Measurements from ENCODE around the gene IFI27L2.

DNA sequence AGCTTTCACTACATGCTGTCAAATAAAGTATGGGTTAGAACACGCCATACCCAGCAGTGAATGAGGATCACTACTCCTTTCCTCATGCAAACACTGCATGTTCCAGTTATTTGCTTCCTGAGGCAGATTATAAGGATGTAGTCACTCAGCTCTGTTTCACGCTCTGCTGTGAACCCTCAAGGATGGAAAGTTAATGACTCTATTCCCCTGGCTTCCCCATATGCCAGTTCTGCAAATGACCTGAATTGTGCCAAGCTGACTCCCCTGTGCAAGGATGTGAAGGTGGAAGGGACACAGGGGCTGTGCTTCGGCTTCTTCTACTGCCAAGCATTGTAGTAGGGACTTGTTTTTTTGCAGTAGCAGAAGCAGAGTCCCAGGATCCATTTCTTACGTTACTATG is 41.5 kb downstream of the IFI27L2 start:
- TF ChIP-seq, protein P1, sequence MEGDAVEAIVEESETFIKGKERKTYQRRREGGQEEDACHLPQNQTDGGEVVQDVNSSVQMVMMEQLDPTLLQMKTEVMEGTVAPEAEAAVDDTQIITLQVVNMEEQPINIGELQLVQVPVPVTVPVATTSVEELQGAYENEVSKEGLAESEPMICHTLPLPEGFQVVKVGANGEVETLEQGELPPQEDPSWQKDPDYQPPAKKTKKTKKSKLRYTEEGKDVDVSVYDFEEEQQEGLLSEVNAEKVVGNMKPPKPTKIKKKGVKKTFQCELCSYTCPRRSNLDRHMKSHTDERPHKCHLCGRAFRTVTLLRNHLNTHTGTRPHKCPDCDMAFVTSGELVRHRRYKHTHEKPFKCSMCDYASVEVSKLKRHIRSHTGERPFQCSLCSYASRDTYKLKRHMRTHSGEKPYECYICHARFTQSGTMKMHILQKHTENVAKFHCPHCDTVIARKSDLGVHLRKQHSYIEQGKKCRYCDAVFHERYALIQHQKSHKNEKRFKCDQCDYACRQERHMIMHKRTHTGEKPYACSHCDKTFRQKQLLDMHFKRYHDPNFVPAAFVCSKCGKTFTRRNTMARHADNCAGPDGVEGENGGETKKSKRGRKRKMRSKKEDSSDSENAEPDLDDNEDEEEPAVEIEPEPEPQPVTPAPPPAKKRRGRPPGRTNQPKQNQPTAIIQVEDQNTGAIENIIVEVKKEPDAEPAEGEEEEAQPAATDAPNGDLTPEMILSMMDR (IDR thresholded peaks at IDR 0.05; ENCODE audit: low read depth, low read length, missing input control) = no peak
- no peak for TF ChIP-seq JUND (IDR thresholded peaks at IDR 0.05)
- TF ChIP-seq RXRA (IDR thresholded peaks at IDR 0.05) = no peak
- TF ChIP-seq TAF1 (conservative IDR thresholded peaks at IDR 0.05) = no peak
- no peak for TF ChIP-seq FOXA1 (IDR thresholded peaks at IDR 0.05)
- TF ChIP-seq RAD21 (IDR thresholded peaks at IDR 0.05) = no peak
- TF ChIP-seq, protein P2, sequence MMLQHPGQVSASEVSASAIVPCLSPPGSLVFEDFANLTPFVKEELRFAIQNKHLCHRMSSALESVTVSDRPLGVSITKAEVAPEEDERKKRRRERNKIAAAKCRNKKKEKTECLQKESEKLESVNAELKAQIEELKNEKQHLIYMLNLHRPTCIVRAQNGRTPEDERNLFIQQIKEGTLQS (IDR thresholded peaks at IDR 0.05) = no peak
- TF ChIP-seq, protein P3, sequence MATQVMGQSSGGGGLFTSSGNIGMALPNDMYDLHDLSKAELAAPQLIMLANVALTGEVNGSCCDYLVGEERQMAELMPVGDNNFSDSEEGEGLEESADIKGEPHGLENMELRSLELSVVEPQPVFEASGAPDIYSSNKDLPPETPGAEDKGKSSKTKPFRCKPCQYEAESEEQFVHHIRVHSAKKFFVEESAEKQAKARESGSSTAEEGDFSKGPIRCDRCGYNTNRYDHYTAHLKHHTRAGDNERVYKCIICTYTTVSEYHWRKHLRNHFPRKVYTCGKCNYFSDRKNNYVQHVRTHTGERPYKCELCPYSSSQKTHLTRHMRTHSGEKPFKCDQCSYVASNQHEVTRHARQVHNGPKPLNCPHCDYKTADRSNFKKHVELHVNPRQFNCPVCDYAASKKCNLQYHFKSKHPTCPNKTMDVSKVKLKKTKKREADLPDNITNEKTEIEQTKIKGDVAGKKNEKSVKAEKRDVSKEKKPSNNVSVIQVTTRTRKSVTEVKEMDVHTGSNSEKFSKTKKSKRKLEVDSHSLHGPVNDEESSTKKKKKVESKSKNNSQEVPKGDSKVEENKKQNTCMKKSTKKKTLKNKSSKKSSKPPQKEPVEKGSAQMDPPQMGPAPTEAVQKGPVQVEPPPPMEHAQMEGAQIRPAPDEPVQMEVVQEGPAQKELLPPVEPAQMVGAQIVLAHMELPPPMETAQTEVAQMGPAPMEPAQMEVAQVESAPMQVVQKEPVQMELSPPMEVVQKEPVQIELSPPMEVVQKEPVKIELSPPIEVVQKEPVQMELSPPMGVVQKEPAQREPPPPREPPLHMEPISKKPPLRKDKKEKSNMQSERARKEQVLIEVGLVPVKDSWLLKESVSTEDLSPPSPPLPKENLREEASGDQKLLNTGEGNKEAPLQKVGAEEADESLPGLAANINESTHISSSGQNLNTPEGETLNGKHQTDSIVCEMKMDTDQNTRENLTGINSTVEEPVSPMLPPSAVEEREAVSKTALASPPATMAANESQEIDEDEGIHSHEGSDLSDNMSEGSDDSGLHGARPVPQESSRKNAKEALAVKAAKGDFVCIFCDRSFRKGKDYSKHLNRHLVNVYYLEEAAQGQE (IDR thresholded peaks at IDR 0.05) = no peak
- TF ChIP-seq, protein P4, sequence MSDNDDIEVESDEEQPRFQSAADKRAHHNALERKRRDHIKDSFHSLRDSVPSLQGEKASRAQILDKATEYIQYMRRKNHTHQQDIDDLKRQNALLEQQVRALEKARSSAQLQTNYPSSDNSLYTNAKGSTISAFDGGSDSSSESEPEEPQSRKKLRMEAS (IDR thresholded peaks at IDR 0.05) = no peak
- TF ChIP-seq GABPA (IDR thresholded peaks at IDR 0.05 in 1 of 2, conservative IDR thresholded peaks at IDR 0.05 in 1 of 2) = no peak
- TF ChIP-seq, protein P5, sequence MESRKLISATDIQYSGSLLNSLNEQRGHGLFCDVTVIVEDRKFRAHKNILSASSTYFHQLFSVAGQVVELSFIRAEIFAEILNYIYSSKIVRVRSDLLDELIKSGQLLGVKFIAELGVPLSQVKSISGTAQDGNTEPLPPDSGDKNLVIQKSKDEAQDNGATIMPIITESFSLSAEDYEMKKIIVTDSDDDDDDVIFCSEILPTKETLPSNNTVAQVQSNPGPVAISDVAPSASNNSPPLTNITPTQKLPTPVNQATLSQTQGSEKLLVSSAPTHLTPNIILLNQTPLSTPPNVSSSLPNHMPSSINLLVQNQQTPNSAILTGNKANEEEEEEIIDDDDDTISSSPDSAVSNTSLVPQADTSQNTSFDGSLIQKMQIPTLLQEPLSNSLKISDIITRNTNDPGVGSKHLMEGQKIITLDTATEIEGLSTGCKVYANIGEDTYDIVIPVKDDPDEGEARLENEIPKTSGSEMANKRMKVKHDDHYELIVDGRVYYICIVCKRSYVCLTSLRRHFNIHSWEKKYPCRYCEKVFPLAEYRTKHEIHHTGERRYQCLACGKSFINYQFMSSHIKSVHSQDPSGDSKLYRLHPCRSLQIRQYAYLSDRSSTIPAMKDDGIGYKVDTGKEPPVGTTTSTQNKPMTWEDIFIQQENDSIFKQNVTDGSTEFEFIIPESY (IDR thresholded peaks at IDR 0.05) = no peak
- no peak for TF ChIP-seq YY1 (IDR thresholded peaks at IDR 0.05)
- no peak for TF ChIP-seq EGR1 (IDR thresholded peaks at IDR 0.05; ENCODE audit: low read depth in 2 of 2)
- no peak for TF ChIP-seq SP1 (IDR thresholded peaks at IDR 0.05)
